SU-DHL-6 (cell line): ENCODE measurements around the gene PICK1.
"Not testable (repeated sequence)": the region's sequence is repeated elsewhere in the genome, so short reads cannot be mapped to it uniquely, and the experiment has no call there.

Experiments
- H2AFZ ChIP-seq: fragments of 200-600 bp; sonication (generic); 2 replicates; pipeline ENCODE4 v1.6.1; 2014; ENCODE audit warnings: low read depth, mild to moderate bottlenecking, moderate library complexity, mixed read lengths, antibody characterized with exemption, low read length; ENCODE audit not compliant: severe bottlenecking
- H3F3A ChIP-seq: fragments of 200-600 bp; shearing (Covaris generic); 2 replicates; pipeline ENCODE4 v1.6.0; 2016; ENCODE audit warnings: antibody characterized with exemption, mild to moderate bottlenecking; ENCODE audit not compliant: insufficient read depth
- H3K27ac ChIP-seq: fragments of 200-600 bp; sonication (generic); 2 replicates; pipeline ENCODE4 v1.5.1; 2016; ENCODE audit warnings: low read depth, mild to moderate bottlenecking, low read length, moderate library complexity, mixed read lengths
- H3K27me3 ChIP-seq: fragments of 200-600 bp; sonication (generic), shearing (Covaris generic); 2 replicates; pipeline ENCODE4 v1.6.0; 2014; ENCODE audit warnings: mild to moderate bottlenecking, low read length
- H3K36me3 ChIP-seq: fragments of 200-600 bp; sonication (generic); 2 replicates; pipeline ENCODE4 v1.6.1; 2014; ENCODE audit warnings: mild to moderate bottlenecking, low read length, mixed read lengths
- H3K4me2 ChIP-seq: fragments of 300-600, 200-600 bp; shearing (Covaris generic), sonication (generic); 2 replicates; pipeline ENCODE4 v1.6.0; 2014; ENCODE audit warnings: low read length, low read depth, mild to moderate bottlenecking; ENCODE audit not compliant: poor library complexity, severe bottlenecking
- H3K4me3 ChIP-seq: fragments of 200-600 bp; sonication (generic); 2 replicates; pipeline ENCODE4 v1.5.1; 2014; ENCODE audit warnings: antibody characterized with exemption, low read length, mild to moderate bottlenecking, mixed read lengths; ENCODE audit not compliant: insufficient read depth, poor library complexity, severe bottlenecking
- H3K79me2 ChIP-seq: fragments of 200-600 bp; sonication (generic); 2 replicates; pipeline ENCODE4 v1.6.1; 2014; ENCODE audit warnings: mild to moderate bottlenecking, low read length, moderate library complexity; ENCODE audit not compliant: insufficient read depth
- H3K9ac ChIP-seq: fragments of 200-600 bp; sonication (generic); 2 replicates; pipeline ENCODE4 v1.7.0; 2014; ENCODE audit warnings: mild to moderate bottlenecking, low read length
- H3K9me2 ChIP-seq: fragments of 200-600 bp; sonication (generic); replicated peaks from 2 replicates; pipeline ENCODE4 v1.6.1; 2014; ENCODE audit warnings: low read length; ENCODE audit not compliant: insufficient read depth
- H3K9me3 ChIP-seq: fragments of 200-600 bp; sonication (generic); 2 replicates; pipeline ENCODE4 v1.6.1; 2014; ENCODE audit warnings: low read length, mixed read lengths; ENCODE audit not compliant: insufficient read depth
- H4K20me1 ChIP-seq: fragments of 200-600 bp; sonication (generic); 2 replicates; pipeline ENCODE4 v1.6.1; 2014; ENCODE audit warnings: low read depth, mild to moderate bottlenecking, antibody characterized with exemption, low read length, moderate library complexity, mixed read lengths
- CTCF ChIP-seq: fragments of 200-600 bp; sonication (generic); IDR thresholded peaks from one replicate; pipeline ENCODE4 v1.5.1; 2017; ENCODE audit warnings: antibody characterized with exemption, mild to moderate bottlenecking, low read length, moderate library complexity; ENCODE audit not compliant: insufficient read depth, poor library complexity, severe bottlenecking
- EZH2phosphoT487 ChIP-seq: fragments of 200-600 bp; sonication (generic), shearing (Covaris generic); conservative IDR thresholded peaks from 2 replicates; pipeline ENCODE4 v1.6.1; 2018; ENCODE audit warnings: mild to moderate bottlenecking, antibody characterized with exemption, low read length, moderate library complexity, mixed read lengths

PICK1 gene

GRCh38 chr22:38035530-38035885, 21.7 kb upstream of the PICK1 start:
- Histone ChIP-seq H3K9me3 (no peaks in the 10 kb centered on the region), H3K27me3 (no peaks in the 10 kb centered on the region), H3K9me2 (no peaks in the 10 kb centered on the region), H3K4me3 (no peak overlapping the region), H3K9ac (no peak overlapping the region), H4K20me1 (no peaks in the 10 kb centered on the region), H3K27ac (no peak overlapping the region), H2AFZ (no peak overlapping the region), H3K4me2 (no peak overlapping the region), H3K79me2 (no peaks in the 10 kb centered on the region), H3K36me3 (no peaks in the 10 kb centered on the region), H3F3A (no peaks in the 10 kb centered on the region)
- TF ChIP-seq CTCF = no peak
- no peak for TF ChIP-seq EZH2phosphoT487

GRCh38 chr22:38036392-38037062, 20.7 kb upstream of the PICK1 start:
- H3K79me2 ChIP-seq = no peaks in the 10 kb centered on the region
- H3K9ac ChIP-seq = no peak overlapping the region
- H3K4me2 ChIP-seq = no peak overlapping the region
- H3K27me3 ChIP-seq = no peaks in the 10 kb centered on the region
- H4K20me1 ChIP-seq = no peaks in the 10 kb centered on the region
- TF ChIP-seq EZH2phosphoT487 = no peak
- no peak for TF ChIP-seq CTCF
- H3K9me3 ChIP-seq = no peaks in the 10 kb centered on the region
- no peaks in the 10 kb centered on the region for H3K36me3 ChIP-seq
- H3K27ac ChIP-seq = no peak overlapping the region
- no peak overlapping the region for H2AFZ ChIP-seq
- no peaks in the 10 kb centered on the region for H3F3A ChIP-seq
- no peak overlapping the region for H3K4me3 ChIP-seq
- H3K9me2 ChIP-seq = no peaks in the 10 kb centered on the region

- not testable (repeated sequence) for H3K27ac ChIP-seq, H3K79me2 ChIP-seq, H2AFZ ChIP-seq, H3F3A ChIP-seq, H3K9me2 ChIP-seq, H3K27me3 ChIP-seq, H4K20me1 ChIP-seq, H3K4me2 ChIP-seq, H3K9ac ChIP-seq, H3K36me3 ChIP-seq, H3K9me3 ChIP-seq, H3K4me3 ChIP-seq
These were observed 19.6 kb upstream of the PICK1 start for GRCh38 chr22:38037367-38038150.

- Histone ChIP-seq H4K20me1 (no peaks in the 10 kb centered on the region), H3K27ac (no peak overlapping the region), H3K36me3 (no peaks in the 10 kb centered on the region), H3K27me3 (no peaks in the 10 kb centered on the region), H3K9ac (no peak overlapping the region), H2AFZ (no peak overlapping the region), H3K9me2 (no peaks in the 10 kb centered on the region), H3K4me2 (no peak overlapping the region), H3K79me2 (no peaks in the 10 kb centered on the region), H3F3A (no peaks in the 10 kb centered on the region), H3K4me3 (no peak overlapping the region), H3K9me3 (no peaks in the 10 kb centered on the region)
- TF ChIP-seq EZH2phosphoT487 = no peak
- no peak for TF ChIP-seq CTCF
These were observed 18.8 kb upstream of the PICK1 start for GRCh38 chr22:38038426-38038825.
